Measurements from ENCODE around the gene NUP133. TPM values are rescaled to one million over a fixed set of nuclear protein-coding genes. Genes with fewer than 3 reads are reported as not detected.

Gene NUP133
- total and polyA plus RNA-seq, 2 of the 4 experiments (the other 2 are of a cell fraction), result 13.4 to 30.5 TPM

DNA sequence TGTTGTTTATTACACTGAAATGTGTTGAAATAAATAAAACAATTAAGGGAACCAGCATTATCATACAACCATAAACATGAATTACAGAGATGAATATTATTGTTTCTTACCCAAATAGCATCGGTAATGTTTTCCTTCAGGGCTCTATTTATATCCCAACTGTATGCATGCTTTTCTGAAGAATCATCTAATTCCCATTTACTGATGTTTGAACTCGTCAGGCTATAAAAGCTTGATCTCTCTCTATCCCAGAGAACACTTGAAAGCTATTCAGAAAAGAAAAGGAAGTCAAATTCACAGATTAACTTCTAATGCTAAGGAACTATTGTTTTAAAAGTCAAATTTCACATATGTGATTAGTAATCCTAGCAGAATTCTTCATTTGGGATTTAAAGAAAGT lies 12.4 kb downstream of the NUP133 start:
- no peak overlapping the region for H3K56ac ChIP-seq (ENCODE audit: extremely low read depth, insufficient read depth, low read length)
- H2AK9ac ChIP-seq (replicated peaks; ENCODE audit: low read depth, low read length, poor library complexity), result no peak overlapping the region
- H2BK20ac ChIP-seq (ENCODE audit: low read depth, low read length), result no peak overlapping the region
- no peak for DNase-seq
- no peak overlapping the region for H2BK5ac ChIP-seq (ENCODE audit: low read depth, low read length, poor library complexity, severe bottlenecking)
- no peak overlapping the region for H4K91ac ChIP-seq (ENCODE audit: insufficient read depth, low read depth, low read length)
- H4K8ac ChIP-seq (ENCODE audit: low read depth in 2 of 2, low read length in 2 of 2), result no peak overlapping the region
- H2AK5ac ChIP-seq (ENCODE audit: low read depth, low read length), result no peak overlapping the region
- H3K23ac ChIP-seq (ENCODE audit: low read depth, low read length), result no peak overlapping the region
- intact Hi-C loops (cut with micrococcal nuclease), result no loop called here
- H4K5ac ChIP-seq (ENCODE audit: low read depth, low read length), result no peak overlapping the region
- ChIA-PET CTCF (interaction anchor here (0.7 to 1.2 kb wide), 2 partner anchors 9 to 241 kb away, joined by 3 read pairs; no protein-coding TSS in a partner anchor), POLR2A (ENCODE audit: unreplicated experiment) (no interaction called here)
- no peak overlapping the region for H3K4me3 ChIP-seq (ENCODE audit: insufficient read depth, low read depth, low read length)
- dilution Hi-C loops (cut with HindIII; ENCODE audit: low sequenced_read_pairs, unreplicated experiment), result loop anchor here (25.0 kb wide), 1 partner anchor 233 kb away; the partner anchor contains the start of gene RAB4A
- in situ Hi-C loops (cut with MboI; ENCODE audit: low sequenced_read_pairs), result no loop called here
- H3K36me3 ChIP-seq (ENCODE audit: control insufficient read depth, insufficient read depth, low read length), result peaks cover 34% of the 10 kb centered on the region
- BruUV-seq (replicated peaks), result no TSS peak
- no peak overlapping the region for H3K27ac ChIP-seq (ENCODE audit: insufficient read depth, low read length)
- no peaks in the 10 kb centered on the region for H3K27me3 ChIP-seq (ENCODE audit: control insufficient read depth, insufficient read depth, low read length)
- H4K20me1 ChIP-seq (ENCODE audit: insufficient read depth, low read length), result no peaks in the 10 kb centered on the region
- no peak for ATAC-seq (ENCODE audit: low read depth)
- H3K4ac ChIP-seq (ENCODE audit: low read depth, low read length), result no peak overlapping the region
- no peak overlapping the region for H2BK120ac ChIP-seq (ENCODE audit: low read depth, low read length)
- peaks cover 0 to 5% of the 10 kb centered on the region in 2 experiments; a peak in 1 of 4 replicates for H3K79me1 ChIP-seq (ENCODE audit: low read depth in 1 of 2, low read length in 2 of 2)
- H3K4me1 ChIP-seq (ENCODE audit: control insufficient read depth, insufficient read depth, low read length), result no peaks in the 10 kb centered on the region
- H3K4me2 ChIP-seq (ENCODE audit: low read depth, low read length), result no peak overlapping the region
- H3K9ac ChIP-seq (ENCODE audit: low read depth, low read length), result no peak overlapping the region
- H3K9me1 ChIP-seq (ENCODE audit: insufficient read depth, low read length), result no peaks in the 10 kb centered on the region
- H2BK15ac ChIP-seq (ENCODE audit: low read depth, low read length), result no peak overlapping the region
- no peak overlapping the region for H3K18ac ChIP-seq (ENCODE audit: low read depth, low read length)
- TF ChIP-seq RAD21 (IDR thresholded peaks at IDR 0.05; ENCODE audit: low read length) (no peak), FOS (IDR thresholded peaks at IDR 0.05; ENCODE audit: low read depth, low read length) (no peak), MAFK (IDR thresholded peaks at IDR 0.05; ENCODE audit: low read depth, low read length) (no peak), MXI1 (IDR thresholded peaks at IDR 0.05; ENCODE audit: borderline replicate concordance, low read depth, low read length) (no peak), NFE2L2 (IDR thresholded peaks at IDR 0.05; ENCODE audit: low read depth, low read length) (no peak), POLR2A (IDR thresholded peaks at IDR 0.05; ENCODE audit: low read depth, low read length) (no peak), BHLHE40 (IDR thresholded peaks at IDR 0.05; ENCODE audit: low read depth, low read length) (no peak), MAZ (IDR thresholded peaks at IDR 0.05; ENCODE audit: borderline replicate concordance, low read depth, low read length) (no peak), CEBPB (IDR thresholded peaks at IDR 0.05; ENCODE audit: low read depth, low read length) (no peak), SMC3 (IDR thresholded peaks at IDR 0.05; ENCODE audit: low read depth, low read length) (no peak), ELK1 (IDR thresholded peaks at IDR 0.05; ENCODE audit: borderline replicate concordance, low read depth, low read length) (no peak), RCOR1 (IDR thresholded peaks at IDR 0.05; ENCODE audit: insufficient replicate concordance, low read length) (no peak), CHD1 (IDR thresholded peaks at IDR 0.05; ENCODE audit: low read depth, low read length) (no peak)
- TF ChIP-seq, protein P1, sequence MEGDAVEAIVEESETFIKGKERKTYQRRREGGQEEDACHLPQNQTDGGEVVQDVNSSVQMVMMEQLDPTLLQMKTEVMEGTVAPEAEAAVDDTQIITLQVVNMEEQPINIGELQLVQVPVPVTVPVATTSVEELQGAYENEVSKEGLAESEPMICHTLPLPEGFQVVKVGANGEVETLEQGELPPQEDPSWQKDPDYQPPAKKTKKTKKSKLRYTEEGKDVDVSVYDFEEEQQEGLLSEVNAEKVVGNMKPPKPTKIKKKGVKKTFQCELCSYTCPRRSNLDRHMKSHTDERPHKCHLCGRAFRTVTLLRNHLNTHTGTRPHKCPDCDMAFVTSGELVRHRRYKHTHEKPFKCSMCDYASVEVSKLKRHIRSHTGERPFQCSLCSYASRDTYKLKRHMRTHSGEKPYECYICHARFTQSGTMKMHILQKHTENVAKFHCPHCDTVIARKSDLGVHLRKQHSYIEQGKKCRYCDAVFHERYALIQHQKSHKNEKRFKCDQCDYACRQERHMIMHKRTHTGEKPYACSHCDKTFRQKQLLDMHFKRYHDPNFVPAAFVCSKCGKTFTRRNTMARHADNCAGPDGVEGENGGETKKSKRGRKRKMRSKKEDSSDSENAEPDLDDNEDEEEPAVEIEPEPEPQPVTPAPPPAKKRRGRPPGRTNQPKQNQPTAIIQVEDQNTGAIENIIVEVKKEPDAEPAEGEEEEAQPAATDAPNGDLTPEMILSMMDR (conservative IDR thresholded peaks at IDR 0.05; ENCODE audit: low read depth, low read length), result no peak
- TF ChIP-seq, protein P2, sequence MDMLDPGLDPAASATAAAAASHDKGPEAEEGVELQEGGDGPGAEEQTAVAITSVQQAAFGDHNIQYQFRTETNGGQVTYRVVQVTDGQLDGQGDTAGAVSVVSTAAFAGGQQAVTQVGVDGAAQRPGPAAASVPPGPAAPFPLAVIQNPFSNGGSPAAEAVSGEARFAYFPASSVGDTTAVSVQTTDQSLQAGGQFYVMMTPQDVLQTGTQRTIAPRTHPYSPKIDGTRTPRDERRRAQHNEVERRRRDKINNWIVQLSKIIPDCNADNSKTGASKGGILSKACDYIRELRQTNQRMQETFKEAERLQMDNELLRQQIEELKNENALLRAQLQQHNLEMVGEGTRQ (IDR thresholded peaks at IDR 0.05; ENCODE audit: low read depth, low read length), result no peak
- H3K14ac ChIP-seq (replicated peaks; ENCODE audit: low read depth, low read length), result no peak overlapping the region
- no CpG with 5 or more reads among the region's 2 CpGs for WGBS, 2 experiments (ENCODE audit: extremely low coverage in 2 of 2, insufficient read length in 1 of 2)
- H2AFZ ChIP-seq (replicated peaks; ENCODE audit: low read length, poor library complexity), result no peak overlapping the region
- H3K9me3 ChIP-seq (ENCODE audit: control insufficient read depth, insufficient read depth, low read length), result no peaks in the 10 kb centered on the region
